ENCODE results near the gene CAVIN2.

DNA sequence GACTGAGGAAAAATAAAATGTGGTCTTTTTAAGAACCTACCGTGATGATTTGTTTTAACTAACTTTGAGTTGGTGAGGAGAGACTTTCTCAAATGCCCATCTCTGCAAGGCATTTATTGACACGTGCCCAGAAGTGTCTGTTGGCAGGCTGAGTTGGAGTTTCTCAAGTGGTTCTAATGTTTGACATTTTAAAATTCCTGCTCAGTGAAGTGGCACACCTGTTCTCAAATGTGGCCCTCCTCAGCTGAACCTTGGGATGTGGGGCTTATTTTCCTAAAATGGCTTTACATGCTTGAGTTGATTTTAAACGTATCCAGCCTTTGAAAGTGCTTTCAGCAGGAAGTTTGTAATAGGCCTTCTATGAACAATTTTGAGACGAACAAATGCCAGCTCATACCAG is 876 bp upstream of the CAVIN2 start:
- TF ChIP-seq CTCF (IDR thresholded peaks at IDR 0.05): no peak
- no peak for TF ChIP-seq POLR2A (IDR thresholded peaks at IDR 0.05)

All from heart left ventricle (tissue), 13 donors.